Activated CD4-positive, alpha-beta T cell treated with anti-CD3 and anti-CD28 coated beads for 48 hours (primary cell): ENCODE data around the gene TPCN2.
A peak's percentile ranks its signal among the peaks of the same experiment; 100 is the strongest.

Experiments
- DNase-seq: peaks from one replicate; pipeline ENCODE4 v3.0.0-alpha.2; 2020

The TPCN2 gene

GRCh38 chr11:69171476-69172240, 122.9 kb downstream of the TPCN2 start:
- DNase-seq: no peak

GRCh38 chr11:69172674-69173073, 123.9 kb downstream of the TPCN2 start:
- no peak for DNase-seq

DNA sequence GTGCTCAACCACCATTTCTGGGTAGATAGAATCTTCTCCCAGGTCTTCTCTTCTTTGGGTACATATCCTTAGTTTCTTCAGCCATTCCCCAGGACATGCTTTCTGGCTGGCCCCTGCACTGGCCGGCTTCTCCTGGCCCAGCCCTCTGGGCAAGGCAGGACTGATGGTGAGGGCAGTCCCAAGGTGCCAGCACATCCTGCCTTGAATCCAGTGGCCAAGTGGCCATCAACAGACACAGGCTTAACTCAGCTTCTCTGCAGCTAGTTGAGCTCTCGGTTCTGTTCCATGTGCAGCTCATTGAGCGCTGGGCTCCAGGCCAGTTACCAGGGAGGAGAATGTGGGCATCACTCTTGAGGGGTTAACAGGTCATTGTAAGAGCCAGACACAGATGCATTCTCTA, 124.6 kb downstream of the TPCN2 start:
- no peak for DNase-seq

DNA sequence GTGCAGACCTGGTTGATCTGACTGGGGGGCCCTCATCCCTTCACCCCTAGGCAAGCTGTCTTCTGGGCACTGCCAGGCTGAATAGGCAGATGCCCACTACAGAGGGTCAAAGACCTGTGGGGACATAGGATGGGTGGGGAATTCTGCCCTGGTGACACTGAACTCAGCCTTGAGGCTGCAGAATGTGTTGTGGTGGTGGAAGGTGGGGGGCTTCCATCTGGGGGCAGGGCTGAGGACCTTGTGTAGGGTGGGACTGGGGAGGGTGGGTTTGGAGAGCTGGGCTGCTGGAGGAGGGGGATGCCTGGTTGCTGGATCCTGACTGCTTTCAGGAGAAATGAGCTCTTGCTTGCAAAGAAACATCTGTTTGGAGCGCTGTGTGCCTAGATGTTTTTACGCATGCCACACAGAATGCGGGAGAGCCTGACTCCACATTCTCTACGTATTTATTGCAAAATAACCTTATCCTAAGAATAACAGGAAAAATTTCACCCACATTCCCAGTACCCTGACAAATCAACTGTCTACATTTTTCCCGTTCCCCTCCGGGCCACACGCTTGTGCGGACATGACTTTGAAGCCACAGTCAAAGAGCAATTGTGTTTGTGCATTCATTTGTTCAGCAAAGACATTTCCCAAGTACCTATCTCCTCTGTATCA, 125.3 kb downstream of the TPCN2 start:
- no peak for DNase-seq

GRCh38 chr11:69174841-69175240, 126.1 kb downstream of the TPCN2 start:
- DNase-seq: no peak

GRCh38 chr11:69178819-69179482, 130.2 kb downstream of the TPCN2 start:
- DNase-seq: no peak

GRCh38 chr11:69180226-69180625, 131.5 kb downstream of the TPCN2 start:
- no peak for DNase-seq

GRCh38 chr11:69180726-69181125, 132.0 kb downstream of the TPCN2 start:
- DNase-seq: no peak

DNA sequence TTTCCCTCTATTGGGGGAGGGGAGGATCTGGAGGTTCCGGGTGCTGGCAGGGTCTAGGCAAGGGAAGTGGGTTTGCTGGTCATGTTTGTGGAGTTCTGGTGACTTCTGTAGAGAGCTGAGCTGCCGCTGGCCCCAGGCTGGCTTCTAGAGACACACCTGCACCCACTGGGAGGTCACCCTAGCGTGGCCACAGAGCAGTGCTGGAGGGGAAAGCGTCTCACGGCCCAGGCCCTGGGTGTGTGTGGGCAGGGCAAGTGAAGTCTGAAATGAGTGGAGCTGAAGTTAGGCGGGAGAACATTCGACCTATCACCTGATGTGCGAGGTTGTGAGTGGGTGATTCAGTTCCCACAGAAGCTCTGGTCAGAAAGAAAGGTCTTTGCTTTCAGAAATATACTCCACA, 134.9 kb downstream of the TPCN2 start:
- peak; percentile 14 for DNase-seq
